GM12874 (cell line): Measurements from ENCODE around the gene FOXK2.

Source experiments
- TF ChIP-seq, protein P1 (sequence below): IDR thresholded peaks from 2 replicates; pipeline ENCODE4 v1.5.1; 2011; ENCODE audit warnings: low read depth, mild to moderate bottlenecking, control low read depth, low read length, moderate library complexity; ENCODE audit not compliant: insufficient read depth

The FOXK2 gene

DNA sequence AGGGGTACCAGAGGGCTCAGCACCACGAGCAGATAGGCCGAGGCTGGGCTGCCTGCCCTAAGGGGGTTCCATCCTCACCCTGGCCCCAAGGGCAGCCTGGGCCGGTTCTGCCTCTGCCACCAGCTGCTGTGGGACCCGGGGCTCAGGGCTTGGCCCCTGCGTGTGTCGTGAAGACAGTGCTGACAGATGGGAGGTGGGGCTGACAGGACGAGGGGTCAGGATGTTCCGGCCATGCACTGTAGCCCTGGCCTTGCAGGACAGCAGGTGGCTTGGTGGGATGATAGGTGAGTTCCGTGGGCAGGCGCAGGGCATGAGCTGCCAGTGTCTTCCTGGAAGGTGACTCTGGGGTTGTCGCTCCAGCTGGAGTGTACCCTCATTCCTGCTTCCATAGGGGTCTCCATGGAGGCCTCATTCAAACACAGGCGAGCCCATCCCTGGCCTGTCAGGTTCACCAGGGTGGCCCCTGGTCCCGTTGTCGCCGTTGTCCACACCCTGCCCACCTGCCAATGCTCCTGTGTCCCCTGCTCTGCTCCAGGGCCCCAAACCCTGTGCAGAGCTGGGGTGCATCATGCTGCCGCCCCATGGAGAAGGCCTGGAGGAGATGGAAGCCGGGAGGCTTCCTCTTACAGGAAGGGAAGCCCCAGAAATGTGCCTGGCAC lies 71.5 kb downstream of the FOXK2 start:
- TF ChIP-seq, protein P1, sequence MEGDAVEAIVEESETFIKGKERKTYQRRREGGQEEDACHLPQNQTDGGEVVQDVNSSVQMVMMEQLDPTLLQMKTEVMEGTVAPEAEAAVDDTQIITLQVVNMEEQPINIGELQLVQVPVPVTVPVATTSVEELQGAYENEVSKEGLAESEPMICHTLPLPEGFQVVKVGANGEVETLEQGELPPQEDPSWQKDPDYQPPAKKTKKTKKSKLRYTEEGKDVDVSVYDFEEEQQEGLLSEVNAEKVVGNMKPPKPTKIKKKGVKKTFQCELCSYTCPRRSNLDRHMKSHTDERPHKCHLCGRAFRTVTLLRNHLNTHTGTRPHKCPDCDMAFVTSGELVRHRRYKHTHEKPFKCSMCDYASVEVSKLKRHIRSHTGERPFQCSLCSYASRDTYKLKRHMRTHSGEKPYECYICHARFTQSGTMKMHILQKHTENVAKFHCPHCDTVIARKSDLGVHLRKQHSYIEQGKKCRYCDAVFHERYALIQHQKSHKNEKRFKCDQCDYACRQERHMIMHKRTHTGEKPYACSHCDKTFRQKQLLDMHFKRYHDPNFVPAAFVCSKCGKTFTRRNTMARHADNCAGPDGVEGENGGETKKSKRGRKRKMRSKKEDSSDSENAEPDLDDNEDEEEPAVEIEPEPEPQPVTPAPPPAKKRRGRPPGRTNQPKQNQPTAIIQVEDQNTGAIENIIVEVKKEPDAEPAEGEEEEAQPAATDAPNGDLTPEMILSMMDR = no peak

DNA sequence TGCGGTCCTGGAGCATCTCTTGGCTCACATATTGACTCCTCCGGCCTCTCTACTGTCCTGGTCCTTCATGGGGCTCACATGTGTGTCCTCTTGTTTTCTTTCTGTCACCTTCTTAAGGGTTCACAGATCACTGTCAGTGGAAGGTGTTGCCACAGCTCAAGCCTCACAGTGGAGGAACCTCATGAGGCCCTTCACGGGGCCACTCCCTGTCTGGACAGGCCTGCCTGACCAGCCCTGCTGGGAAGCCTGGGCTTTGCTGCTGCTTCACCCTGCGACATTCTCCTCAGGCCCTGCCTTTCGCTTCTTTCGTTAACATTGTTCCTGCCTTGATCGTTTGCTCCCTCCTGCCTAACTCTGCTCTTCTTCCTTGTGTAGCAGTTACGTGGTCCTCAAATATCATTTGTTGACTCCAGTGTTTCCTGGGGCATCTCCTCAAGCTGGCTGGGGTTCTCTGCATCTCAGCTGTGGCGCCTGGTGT lies 72.8 kb downstream of the FOXK2 start:
- TF ChIP-seq, protein P1 = no peak

GRCh38 chr17:82592767-82593589 lies 73.4 kb downstream of the FOXK2 start:
- TF ChIP-seq, protein P1 = no peak

- TF ChIP-seq, protein P1 = no peak
Observed at GRCh38 chr17:82593590-82594087, 74.1 kb downstream of the FOXK2 start.

DNA sequence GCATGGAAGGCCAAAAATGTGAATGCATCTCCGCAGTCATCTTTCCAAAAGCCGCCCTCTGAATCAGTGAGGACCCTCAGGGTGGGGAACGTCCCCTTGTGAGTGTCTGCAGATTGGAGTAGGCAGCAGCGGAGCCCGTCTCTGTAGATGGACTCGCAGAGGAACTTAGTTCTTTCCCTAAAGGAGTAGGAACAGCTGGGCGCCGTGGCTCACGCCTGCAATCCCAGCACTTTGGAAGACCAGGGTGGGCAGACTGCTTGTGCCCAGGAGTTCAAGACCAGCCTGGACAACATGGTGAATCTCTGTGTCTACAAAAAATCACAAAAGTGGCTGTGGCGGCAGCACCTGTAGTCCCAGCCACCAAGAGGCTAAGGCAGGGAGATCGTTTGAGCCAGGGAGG lies 75.0 kb downstream of the FOXK2 start:
- TF ChIP-seq, protein P1 = no peak

DNA sequence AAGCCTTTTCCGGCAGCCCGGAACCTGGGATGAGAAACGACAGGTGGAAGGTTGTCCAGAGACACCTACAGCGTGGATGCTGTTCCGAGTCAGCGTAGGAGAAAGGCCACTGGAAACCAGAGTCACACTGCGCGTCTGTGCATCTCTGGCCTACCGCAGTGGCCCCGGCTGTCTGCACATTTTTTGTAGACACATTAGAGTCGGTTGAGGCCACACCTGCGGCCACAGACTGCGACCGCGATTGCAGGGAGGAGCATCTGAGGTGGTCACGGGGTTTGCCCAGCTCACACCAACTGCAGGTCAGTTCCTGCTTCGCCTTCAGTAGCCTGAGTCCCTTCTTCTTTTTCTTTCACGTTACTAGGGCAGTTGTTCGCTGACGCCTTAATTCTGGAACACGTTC lies 76.4 kb downstream of the FOXK2 start:
- TF ChIP-seq, protein P1 = no peak

- TF ChIP-seq, protein P1 = no peak
Observed at GRCh38 chr17:82596296-82596695, 76.8 kb downstream of the FOXK2 start.
